A673 (cell line): ENCODE data around the gene FAIM2.

ENCODE experiments used
- EZH2 ChIP-seq: fragments of 200-600 bp; sonication (generic); IDR thresholded peaks from 2 replicates; pipeline ENCODE4 v1.6.1; 2017; ENCODE audit warnings: borderline replicate concordance, low read depth, mild to moderate bottlenecking, mixed read lengths, antibody characterized with exemption, low read length; ENCODE audit not compliant: poor library complexity, severe bottlenecking
- TF ChIP-seq, protein P1 (sequence below): fragments of 300-800, 200-600 bp; sonication (generic); conservative IDR thresholded peaks from 2 replicates; pipeline ENCODE4 v1.5.1; 2017; ENCODE audit warnings: low read depth, mild to moderate bottlenecking, antibody characterized with exemption, low read length, moderate library complexity, mixed read lengths

DNA sequence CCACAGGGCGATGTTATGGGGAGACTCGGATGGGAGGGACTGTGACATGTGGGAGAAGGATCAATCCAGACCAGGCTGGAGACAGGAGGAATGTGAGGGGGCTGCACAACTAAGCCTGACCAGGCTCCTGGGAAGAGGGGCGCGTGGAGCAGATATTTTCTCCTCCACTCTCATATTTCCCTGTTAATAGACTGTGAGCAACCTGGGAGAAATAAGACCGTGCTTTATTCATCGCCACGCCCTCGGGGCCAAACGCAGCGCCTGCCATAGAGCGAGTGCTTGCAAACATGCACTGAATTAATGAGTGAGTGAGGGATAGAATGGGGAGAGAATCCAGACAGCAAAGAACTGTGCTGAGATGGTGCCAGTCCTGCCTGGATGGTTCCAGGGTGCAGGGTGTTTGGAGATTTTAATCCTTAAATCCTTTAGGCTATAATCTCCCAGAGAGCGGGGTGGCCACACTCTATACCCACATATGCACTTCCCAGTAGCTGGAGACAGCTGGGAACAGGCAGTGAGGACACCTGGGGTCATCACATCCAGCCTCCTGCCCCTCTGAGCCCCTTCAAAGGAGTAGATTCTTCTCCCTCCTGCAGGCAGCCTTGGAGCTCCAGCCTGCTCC is 13.6 kb upstream of the FAIM2 start:
- TF ChIP-seq, protein P1, sequence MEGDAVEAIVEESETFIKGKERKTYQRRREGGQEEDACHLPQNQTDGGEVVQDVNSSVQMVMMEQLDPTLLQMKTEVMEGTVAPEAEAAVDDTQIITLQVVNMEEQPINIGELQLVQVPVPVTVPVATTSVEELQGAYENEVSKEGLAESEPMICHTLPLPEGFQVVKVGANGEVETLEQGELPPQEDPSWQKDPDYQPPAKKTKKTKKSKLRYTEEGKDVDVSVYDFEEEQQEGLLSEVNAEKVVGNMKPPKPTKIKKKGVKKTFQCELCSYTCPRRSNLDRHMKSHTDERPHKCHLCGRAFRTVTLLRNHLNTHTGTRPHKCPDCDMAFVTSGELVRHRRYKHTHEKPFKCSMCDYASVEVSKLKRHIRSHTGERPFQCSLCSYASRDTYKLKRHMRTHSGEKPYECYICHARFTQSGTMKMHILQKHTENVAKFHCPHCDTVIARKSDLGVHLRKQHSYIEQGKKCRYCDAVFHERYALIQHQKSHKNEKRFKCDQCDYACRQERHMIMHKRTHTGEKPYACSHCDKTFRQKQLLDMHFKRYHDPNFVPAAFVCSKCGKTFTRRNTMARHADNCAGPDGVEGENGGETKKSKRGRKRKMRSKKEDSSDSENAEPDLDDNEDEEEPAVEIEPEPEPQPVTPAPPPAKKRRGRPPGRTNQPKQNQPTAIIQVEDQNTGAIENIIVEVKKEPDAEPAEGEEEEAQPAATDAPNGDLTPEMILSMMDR: no peak
- TF ChIP-seq EZH2: no peak
